ENCODE results near the gene RAB8A.

The RAB8A gene

DNA sequence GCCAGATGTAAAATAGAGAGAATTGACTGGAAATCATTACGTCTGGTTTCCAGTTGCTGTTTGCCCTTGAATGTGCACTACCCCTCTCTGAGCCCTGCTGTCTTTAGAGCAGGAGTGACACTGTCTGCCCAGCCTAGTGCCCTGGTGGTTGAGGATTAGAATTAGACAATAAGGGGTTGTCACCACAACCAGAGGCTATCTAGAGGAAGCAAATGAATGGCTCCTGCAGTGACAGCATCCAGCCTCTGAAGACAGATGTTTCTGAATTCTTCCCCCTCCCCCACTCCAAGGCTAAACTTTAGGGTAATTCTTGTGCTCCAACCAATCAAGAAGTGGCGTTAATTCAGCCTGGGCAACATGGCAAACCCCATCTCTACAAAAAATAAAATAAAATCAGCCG lies 2.0 kb downstream of the RAB8A start:
- peak in 1 of 5 donors; percentile 29 for DNase-seq

DNA sequence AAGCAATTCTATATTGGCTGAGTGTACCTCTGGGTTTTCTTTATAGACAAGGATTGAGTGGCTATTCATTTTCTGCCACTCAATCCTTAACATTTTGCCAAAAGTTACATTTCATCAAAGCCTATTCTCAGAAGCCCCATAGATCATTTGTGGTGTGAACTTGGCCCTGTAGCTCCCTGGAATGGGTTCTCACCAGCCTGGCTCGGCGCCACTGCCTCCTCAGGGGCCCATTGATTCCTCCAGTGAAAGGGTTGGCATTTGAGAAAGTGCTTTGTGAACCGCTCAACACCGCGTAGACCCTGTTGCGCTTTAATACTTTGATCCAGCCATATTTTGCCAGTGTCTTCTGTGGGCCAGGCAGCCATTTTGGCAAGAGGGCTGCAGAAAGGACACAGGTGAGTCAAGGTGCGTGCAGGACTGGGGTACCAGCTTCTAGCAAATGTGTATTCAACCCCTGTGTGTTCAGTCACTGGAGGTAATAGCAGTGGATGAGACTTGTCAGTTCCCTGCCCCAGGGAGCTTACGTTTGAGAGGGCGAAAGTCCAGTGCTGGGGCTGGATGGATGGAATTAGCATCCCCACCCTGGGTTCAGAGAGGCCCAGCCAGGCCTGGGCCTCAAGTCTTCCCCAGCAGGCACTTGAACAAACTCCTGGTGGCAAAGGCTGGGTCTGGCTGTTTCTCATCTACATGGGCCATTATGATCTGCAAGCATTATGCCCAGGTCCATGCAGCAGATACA lies 3.8 kb downstream of the RAB8A start:
- DNase-seq, result no peak

DNA sequence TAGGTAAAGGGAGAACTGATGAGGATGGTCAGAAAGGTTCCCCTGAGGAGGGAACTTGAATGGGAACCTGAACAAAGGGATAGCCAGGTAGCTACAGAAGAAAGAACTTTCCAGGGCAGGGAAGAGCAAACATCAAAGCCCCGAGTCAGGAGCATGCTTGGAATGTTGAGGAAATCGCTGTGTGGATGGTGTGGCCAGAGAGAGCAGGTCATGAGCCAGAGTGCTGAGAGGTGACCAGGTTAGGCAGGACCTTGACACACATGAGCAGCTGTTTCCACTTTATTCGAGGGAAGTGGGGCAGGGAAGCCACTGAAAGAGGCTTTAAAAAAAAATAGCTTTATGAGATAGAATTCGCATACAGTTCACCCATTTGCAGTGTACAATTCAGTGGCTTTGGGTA lies 4.4 kb downstream of the RAB8A start:
- DNase-seq, result no peak

DNA sequence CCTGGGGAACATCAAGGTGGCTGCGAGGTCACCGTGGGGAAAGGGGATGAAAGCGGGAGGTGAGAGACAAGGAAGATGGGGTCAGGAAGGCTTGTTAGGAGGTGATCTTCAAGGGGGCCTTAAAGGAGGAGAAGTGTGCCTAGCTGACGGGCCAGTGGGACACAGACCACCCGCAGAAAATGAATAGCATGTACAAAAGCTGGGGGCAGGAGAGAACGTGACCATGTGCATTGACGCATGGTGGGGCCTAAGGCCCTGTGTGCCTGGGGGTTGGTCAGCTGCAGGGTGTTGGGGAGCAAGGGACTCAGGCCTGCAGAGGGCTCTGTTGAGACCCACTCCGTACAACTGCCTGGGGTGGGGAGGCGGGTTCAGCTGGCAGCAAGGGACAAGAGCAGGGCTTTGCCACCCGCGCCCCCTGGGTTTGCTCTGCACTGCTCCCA lies 5.9 kb downstream of the RAB8A start:
- DNase-seq, result no peak

DNA sequence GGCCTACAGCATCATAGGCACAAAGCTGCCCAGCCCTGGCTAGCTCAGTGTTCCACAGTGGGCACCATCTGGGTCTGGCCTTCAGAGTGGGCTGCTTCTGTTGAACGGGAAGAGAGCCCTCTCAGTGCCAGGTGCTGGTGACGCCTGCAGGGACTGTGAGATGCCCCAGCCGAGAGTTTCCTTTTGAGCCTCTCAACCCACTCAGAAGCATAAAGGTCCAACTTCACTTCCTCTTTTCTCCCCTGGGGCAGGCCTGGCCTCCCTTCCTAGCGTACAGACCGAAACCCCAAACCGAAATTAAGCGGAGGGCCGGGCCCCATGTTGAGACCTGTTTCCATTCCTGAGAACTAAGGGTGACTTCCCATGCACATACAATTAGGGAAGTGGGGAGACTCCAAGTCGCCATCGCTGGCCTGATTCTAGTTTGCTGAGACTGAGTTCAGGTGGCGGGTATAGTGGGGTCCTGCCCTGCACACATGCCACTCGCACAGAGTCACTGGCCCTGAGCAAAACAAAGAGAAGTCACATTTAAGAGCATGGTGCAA lies 6.9 kb downstream of the RAB8A start:
- peak in 1 of 5 donors; percentile 78 for DNase-seq

DNA sequence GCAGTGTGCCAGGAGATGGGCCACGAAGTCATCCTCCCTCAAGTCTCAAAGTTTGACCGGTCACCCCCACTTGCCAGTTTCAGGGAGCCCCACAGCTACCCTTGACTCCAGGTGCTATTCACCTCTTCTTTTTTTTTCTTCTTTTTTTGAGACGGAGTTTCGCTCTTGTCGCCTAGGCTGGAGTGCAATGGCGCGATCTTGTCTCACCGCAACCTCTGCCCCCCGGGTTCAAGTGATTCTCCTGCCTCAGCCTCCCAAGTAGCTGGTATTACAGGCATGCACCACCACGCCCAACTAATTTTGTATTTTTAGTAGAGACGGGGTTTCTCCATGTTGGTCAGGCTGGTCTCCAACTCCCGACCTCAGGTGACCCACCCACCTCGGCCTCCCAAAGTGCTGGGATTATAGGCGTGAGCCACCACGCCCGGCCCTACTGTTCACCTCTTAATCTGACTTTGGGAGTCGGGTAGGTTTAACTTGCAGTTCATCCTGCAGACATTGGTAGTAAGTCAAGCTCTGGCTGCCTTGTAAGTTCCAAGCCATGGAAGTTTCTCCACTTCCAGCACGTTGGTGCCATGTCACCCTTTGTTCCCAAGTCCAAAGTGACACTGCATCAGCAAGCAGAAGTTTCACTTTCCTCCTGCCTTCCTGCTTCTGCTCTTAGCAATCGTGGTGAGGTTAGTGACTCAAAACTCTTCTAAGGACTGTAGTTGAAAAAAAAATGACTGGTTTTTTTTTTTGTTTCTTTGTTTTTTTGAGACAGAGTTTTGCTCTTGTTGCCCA lies 7.6 kb downstream of the RAB8A start:
- DNase-seq, result peak in 1 of 5 donors; percentile 86

DNA sequence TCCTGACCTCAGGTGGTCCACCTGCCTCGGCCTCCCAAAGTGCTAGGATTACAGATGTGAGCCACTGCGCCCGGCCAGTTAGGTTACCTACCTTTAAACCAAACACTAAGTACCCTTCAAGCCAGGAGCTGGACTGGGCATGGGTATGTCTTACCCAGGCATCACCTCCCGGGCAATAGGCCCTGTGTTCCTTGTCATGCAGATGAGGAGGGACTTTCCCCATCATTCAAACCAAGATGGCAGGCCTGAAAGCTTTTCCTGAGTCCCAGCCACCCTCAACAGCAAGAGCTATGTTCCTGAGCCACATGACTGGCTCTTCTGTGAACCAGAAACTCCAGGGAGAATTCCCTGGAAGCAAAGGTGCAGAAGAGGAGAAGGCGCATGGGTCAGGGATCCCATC lies 9.5 kb downstream of the RAB8A start:
- DNase-seq, result no peak

DNA sequence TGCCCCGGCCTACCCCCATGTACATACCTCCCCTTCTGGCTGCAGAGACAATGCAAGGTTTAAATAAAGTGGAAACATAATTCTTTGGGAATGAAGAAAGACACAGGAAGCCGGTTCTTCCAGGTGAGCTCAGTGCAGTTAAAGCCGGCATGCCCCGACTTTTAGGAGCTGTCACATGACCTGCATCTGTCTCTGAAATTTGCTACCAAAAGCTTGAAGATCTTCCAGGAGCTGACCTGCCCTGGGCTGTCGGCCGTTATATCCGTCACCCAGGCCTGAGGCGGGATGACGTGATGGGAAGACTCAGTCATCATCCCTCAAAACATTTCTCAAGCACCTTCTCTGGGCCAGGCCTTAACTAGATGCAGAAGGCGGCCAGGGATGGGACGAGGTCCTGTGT lies 10.3 kb downstream of the RAB8A start:
- no peak for DNase-seq

DNA sequence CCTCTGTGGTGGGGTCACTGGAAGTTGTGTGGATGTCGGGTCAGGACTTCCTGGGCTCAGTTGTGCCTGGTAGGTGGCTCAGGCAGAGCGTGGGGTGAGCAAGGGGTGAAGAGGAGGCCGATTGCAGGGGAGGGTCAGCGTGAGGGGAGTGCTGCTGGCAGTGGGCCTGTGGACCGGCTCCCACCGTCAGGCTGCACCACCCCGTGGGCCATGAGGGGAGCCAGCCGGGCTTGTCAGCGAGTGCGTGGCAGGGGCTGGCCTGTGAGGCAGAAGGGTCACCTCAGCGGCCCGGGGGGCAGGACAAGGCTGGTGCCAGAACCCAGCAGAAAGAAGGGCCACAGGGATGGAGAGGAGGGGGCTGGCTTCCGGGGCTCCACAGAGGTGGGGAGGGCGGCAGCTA lies 13.3 kb downstream of the RAB8A start:
- DNase-seq, result no peak

DNA sequence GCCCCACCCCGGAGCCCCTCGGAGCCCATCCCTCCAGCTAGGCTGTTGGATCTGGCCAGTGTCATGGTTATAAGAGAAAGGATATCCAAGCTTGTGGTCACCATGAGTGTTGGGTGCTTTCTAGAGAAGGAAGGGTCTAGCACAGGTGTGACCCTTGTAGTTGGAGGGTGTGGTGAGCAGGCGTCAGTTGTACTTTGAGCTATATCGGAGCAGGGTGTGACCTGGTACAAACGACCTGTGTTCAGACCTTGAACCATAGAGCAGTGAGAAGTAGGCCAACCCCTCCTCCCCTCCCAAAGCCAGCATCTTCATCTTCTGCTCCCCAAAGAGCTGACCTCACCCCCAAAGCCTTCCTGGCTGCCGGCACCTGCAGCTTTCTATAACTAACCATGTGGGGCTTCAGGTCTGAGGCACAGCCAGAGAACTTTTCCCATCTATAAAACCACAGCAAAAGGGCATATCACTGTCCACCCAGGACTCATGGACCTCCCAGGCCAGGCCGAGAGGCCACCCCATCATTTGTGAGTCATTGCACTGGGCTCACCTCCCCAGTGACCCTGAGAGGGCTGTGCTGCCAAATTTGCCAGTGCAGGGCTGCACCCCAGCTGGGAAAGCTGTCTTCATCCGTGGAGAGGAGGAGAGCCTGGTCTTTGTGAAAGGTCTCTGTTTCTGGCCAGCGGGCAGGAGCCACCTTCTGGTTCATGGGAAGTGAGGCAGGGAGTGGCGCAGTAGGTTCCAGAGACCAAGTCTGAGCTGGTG lies 14.2 kb downstream of the RAB8A start:
- no peak for DNase-seq

DNA sequence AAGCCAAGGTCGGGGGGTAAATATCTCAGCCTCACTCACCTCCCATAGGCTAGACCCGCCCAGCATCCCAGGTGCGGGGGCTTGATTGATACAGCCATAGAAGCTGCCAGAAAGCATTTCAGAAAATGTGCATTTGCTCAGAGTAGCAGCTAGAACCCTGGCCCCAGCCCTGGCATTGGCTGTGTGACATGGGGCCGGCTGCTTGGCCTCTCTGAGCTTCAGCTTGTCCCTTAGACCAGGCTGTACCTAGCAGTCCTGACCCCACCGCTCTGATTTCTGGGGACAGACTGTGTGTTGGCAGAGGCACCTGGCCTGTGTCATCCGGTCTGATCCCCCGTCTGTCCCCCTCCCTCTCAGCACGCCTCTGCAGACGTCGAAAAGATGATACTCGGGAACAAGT lies 15.4 kb downstream of the RAB8A start:
- no peak for DNase-seq

DNA sequence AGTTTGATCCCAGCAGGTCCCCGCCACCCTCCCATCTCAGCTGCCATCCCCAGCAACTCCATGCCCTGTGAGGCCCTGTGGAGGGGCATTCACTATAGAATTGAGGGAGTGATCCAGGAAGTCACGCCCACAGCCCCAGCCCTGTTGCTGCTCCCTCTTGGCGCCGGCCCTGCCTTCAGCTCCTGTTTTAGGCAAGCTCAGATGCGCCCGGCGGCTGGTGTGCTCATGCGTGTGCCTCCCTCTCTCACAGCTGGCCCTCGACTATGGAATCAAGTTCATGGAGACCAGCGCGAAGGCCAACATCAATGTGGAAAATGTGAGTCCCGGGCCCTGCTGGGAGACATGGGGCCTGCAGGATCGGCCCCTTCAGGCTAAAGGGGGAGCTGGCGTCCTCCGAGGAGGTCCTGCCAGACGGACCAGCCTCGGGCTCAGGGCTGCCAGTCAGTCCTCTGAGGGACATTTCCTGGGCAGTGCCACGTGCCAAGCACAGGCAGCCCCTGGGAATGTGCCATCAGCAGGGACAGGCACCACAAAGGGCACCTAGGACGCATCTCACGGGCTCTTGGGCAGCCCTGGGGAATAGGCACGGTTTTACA lies 16.2 kb downstream of the RAB8A start:
- no peak for DNase-seq

DNA sequence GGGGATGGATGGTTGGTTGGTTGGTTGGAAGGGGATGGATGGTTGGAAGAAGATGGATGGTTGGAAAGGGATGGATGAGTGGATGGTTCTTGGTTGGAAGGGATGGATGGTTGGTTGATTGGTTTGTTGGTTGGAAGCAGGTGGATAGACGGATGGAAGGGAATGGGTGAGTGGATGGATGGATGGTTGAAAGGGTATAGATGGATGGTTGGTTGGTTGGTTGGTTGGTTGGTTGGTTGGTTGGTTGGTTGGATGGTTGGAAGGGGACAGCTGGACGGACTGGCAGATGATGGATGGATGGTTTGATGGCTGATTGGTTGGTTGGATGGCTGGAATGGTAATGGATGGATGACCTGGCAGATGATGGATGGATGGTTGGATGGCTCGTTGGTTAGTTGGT lies 20.0 kb downstream of the RAB8A start:
- no peak for DNase-seq

DNA sequence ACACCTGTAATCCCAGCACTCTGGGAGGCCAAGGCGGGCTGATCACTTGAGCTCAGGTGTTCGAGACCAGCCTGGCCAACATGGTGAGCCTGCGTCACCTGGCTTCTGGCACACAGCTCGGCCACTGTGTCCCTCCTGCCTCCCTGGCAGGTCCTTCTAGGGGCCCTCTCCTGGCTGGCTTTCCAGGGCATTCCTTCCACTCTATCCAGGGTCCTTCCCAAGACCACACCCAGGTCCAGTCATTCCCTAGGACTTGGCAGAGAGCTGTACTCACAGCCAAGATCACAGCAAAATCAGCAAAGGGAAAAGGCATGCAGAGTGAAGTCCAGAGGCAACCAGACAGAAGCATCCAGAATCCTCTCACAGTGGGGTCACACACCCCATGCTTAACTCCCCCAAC lies 22.1 kb downstream of the RAB8A start:
- no peak for DNase-seq

DNA sequence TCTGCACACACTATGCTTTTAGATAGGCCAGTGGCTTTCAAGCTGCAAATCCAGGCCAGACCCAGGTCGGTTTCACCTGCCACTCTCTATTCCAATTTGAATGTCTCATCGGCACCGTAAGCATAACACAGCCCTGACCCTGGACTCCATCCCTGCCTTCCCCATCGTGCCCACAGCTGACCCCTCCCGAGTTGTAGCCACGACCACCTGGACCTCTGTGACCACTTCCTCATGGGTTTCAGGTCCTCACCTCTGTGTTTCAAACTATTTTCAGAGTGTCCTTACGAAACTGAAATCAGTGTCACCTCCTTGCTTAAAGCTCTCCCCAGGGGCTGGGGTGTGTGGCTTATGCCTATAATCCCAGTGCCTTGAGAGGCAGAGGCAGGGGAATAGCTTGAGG lies 22.8 kb downstream of the RAB8A start:
- no peak for DNase-seq

DNA sequence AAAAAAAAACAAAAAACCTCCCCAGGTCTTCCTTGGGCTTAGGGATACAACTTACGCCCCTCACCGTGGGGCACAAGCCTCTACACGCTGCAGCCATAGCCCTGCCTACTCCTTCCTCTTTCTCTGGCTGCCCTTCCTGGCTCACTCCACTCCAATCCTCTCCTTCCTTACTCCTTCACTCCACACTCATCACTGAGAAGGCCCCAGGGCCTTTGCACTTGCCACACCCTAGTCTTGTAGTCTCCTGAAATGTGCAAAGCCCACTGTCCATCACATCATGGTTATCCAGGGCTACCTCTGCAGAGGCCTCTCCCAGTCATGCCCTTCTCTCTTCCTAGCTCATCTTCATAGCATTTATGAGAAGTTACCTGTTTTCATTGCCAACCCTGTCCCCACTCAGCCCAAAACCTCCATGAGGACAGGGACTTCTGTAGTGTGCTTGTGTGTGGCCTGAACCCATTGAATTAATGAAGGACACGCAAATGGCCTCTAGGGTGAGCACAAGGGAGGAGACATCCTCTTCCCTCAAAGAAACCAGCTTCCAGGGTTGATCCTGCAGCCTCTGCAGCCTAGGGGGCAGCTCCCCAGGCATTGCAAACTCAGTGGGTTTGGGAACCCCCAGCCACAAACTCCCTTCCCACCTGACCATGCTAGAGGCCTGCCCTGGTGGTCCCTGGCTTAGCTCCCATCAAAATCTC lies 23.9 kb downstream of the RAB8A start:
- no peak for DNase-seq

DNA sequence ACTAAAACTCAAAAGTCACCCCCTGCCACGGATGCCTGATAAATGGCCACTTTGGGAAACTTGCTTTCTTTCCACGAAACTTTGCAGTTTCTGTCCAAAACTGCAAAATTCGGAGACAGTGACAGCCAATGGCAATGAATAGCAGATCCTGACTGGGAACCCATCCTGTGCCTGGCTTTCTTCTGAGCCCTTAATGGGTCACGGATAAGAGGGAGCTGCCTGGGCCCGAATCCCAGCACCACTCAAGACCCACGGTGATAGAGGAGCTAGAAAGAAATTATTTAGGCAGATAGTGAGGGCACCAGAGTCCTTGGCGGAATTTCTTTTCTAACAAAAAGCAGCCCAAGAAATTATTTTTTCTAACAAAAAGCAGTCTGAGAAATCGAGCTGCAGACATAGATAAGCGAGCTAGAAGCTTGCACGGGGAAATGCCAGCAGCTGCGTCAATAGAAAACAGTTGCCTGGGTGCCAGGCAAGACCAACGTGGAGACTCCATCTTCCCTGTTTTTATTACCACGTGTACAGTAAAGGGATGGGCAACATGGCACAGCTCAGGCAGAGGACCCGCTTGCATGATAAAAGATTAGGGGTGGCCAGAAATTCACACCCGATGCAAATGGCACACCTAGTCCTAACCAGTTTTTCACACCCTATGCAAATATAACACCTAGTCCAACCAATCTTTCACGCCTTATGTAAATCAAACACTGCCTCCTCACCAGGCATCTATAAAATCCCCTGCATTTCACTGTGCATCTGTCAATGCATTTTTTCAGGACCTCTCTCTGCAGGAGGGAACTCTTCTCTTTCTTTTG lies 24.7 kb downstream of the RAB8A start:
- DNase-seq, result no peak

DNA sequence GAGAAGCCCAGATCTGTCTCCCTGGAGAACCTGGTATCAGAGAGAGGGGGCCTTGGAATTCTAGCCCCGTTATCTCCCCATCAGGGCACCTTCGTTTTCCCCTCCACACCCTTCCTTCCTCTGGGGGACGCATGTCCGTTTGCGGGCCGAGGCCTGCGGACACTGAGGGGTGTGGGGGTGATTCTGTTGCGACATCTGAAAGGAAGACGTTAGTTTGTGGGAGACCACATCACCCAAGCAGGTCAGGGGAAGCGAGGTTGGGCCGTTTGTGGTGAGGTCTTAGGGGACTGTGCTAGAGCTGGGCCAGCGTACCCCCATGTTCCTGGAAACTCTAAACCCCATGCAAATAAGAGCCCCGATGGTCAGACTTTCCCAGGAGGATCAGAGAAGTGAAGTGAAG lies 28.1 kb downstream of the RAB8A start:
- no peak for DNase-seq

DNA sequence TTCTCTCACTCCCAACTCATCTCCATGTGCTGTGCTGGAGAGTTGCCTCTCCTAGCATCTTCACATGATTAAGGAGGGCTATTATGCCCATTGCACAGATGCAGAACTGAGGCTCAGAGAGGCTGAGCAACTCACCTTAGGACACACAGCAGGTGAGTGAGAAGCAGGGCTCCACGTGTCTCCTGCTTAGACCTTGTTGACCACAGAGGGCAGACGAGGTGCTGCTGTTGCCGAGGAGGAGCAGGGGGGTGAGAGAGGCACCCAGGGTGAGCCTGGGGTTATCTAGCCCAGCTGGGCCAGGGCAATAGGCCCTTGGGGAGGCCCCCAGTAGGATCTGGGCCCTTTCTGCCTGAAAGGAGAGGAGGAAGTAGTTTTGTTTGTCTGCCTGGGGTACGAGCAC lies 29.4 kb downstream of the RAB8A start:
- DNase-seq, result no peak

DNA sequence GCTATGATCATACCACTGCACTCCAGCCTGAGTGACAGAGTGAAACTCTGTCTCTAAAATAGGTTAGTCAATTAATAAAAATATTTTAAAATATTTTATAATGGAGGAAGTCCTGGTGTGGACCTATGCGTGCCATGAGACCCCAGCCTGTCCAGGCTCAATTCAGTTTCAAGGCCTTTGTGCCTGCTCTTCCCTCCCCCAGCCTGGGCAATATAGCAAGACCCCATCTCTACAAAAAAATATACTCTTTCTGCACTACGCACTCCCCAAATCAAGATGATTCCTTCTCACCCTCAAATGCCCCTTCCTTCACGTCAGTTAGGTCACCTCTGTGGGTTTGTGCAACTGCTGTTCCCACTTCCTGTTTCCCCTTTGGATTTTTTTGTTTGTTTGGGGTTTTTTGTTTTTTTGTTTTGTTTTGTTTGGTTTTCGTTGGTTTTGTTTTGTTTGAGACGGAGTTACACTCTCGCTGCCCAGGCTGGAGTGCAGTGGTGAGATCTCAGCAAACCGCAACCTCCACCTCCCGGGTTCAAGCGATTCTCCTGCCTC lies 30.4 kb downstream of the RAB8A start:
- no peak for DNase-seq
